CD4-positive, alpha-beta T cell treated with Interleukin-4 for 1 hour (primary cell): Measurements from ENCODE around the gene CXCR4.
A peak's percentile ranks its signal among the peaks of the same experiment; 100 is the strongest.

Source experiments
- DNase-seq, 2 donors: peaks; one replicate each; pipeline ENCODE4 v3.0.0-alpha.2; 2020 to 2022

The CXCR4 gene

GRCh38 chr2:136117909-136118818 lies at the start of gene CXCR4:
Gene CXCR4 (minus strand): TSS chr2:136118149. CDS start chr2:136118060, 89 bp downstream.
- peak; percentile 95 for DNase-seq

- no peak for DNase-seq
Observed at GRCh38 chr2:136164280-136164776, 46.4 kb upstream of the CXCR4 start.

DNA sequence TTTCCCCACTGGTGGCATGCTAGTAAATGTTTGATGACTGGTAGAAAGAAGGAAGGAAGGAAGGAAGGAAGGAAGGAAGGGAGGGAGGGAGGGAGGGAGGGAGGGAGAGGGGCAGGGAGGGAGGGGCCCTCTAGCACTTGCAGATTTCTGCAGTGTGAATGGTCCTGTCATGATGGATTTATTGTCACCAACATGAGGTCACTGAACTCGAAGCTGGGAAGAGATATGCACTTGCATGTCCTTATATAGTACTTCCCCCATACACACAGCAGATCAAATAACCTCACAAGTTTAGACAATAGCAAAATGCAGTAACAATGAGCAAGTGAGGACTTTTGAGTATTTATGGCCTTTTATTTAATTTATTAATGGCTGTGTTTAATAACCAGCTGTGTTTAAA lies 44.5 kb upstream of the CXCR4 start:
- no peak for DNase-seq

DNA sequence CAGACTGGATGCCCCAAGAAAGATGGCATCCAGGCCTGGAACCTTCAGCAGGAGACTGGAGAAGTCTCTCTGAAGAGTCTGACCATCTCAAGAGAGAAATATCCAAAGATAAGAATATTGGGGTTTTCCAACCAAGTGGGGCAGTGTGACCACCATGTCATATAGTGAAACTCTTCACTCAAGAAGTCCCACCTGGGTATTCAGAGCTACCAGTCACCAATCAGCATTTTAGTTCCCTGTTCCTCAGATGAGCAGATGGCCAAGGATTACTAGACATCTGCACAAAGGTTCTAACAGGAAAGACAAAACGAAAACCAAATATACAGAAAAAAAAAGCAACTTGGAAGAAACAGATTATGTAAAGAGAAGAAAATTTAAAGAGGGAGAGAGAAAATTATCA lies 38.5 kb upstream of the CXCR4 start:
- DNase-seq, result no peak

- no peak for DNase-seq
Observed at GRCh38 chr2:136154384-136154783, 36.4 kb upstream of the CXCR4 start.

DNA sequence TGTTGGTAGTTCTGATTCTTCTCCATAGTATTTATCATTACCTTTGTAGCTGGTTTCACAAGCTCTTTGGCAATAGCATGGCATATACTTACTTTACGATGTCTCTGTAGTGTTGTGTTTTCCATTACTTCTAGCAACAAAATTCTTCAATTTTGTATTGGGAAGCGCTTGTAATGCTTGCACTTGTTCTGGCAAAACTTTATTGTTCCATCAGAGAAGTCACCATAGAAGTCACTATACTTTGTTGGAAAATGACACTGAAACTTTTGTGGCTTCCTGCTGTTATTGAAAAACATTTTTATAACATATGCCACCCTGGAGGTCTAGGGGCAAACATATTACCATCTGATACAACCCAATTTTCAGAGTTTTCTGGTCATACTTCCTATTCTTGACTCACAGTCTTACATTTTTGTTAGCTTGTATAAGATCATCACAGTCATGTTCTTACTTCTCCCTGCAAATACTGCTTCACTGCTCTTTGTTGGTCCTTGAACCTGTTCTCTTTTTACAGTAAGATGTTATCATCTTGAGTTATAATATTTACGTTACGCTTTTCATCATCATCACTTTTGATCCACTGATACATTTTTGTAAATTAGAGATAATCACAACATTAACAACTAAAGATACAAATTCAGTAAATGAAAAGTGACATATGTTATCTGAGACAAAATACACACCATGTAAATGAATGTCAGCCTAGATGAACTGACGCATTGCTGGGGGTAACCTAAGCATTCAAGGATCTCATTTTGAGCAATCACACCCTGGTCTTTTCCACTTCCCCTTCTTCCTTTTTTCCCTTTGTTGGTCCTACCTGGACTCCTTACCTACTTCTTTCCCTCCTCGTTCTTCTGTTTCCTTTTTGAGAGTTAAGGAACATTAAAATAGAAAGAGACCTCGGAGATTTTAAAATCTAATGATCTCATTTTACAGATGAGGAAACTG lies 33.3 kb upstream of the CXCR4 start:
- DNase-seq, result no peak

GRCh38 chr2:136149011-136149410 lies 31.1 kb upstream of the CXCR4 start:
- no peak for DNase-seq

DNA sequence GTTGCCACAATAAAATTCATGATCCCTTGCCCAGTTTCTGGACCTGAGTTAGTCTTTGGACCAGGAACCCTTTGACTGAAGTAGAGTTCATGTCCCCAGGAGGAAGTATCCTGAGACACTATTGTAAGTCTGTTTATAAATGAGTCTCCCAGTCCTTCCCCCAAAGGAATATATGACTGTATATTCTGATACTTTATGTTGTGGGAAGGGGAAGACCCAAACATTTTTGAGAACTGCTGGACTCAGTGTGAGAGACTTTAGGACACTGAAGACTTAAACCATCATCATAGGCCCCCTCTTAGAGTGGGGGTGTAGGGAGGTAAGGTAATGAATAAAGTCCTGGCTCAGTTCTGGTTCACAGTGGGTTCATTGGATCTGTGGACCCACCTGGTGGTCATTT lies 28.6 kb upstream of the CXCR4 start:
- DNase-seq, result no peak

DNA sequence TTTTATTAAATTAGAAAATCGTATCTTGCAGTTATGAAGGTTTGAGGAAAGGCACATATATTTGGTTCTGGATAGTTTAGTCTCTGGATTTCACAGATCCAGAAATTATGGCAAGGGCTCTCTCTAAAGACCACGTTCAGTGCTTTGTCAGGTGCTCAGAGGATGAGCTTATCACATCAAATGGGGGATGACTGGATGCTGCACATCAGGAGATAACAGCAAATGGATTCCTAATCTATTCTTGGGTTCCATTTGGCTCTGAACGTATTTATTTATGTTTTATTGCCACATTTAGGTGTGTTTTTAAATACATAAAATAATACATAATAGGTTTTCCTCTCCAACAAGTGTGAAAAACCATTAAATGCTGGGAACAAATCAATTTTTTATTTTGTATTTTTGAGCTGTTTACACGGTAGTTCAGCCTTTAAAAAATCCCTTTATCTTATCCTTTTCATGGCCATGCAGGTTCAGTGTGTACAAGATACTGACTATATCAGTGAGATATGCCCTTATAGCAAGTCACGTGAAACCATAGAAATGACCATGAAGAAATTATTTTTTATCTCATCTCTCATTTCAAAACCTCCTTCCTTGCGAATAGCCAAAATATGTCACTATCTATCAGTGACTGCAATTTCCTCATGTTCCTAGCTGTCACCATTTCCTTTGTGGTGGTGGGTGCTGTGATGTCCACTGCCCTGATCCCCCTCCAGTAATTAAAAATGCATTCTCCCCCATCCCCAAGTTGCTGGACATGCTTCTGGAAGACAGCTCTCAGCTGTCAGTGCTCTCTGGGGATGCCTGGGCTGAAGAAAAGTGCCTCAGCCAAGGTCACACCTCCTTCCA lies 25.9 kb upstream of the CXCR4 start:
- DNase-seq, result no peak

DNA sequence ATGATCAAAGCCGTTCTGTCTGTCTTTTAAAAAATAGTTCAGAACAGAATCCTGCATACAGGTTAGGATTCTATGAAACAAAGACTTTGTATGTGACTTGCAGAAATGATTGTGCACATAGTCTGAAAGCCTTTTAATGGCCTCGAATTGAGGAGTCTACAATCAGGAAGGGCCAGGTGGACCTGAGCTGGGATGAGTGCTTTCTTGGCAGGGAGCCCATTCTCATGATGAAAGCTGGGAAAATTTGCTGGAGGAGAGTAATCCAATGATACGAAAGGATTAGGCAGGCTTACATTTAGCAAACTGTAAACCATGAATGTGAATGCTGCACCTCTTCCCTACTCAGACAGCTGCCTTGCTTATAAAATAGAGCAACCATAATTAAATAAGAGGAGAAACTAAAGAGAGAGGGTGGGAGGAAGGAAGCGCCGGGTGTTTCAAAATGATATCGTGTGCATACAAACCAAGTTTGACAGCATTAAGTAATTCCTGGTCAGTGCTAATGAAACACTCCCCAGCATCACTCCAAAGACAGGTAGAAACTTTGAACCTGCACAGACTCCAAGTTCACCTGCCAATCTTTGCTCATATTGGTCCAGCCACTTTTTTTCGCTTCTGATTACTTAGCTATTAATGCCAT lies 23.7 kb upstream of the CXCR4 start:
- no peak for DNase-seq

- peak in 1 of 2 donors; percentile 60 for DNase-seq
Observed at GRCh38 chr2:136139631-136140030, 21.7 kb upstream of the CXCR4 start.

GRCh38 chr2:136137982-136138381 lies 20.0 kb upstream of the CXCR4 start:
- DNase-seq, result no peak

- DNase-seq, result peak; percentile 67 to 68
Observed at GRCh38 chr2:136136931-136137330, 19.0 kb upstream of the CXCR4 start.

- DNase-seq, result peak; percentile 95
Observed at GRCh38 chr2:136135921-136136906, 18.3 kb upstream of the CXCR4 start.

- DNase-seq, result no peak
Observed at GRCh38 chr2:136135462-136135861, 17.5 kb upstream of the CXCR4 start.

GRCh38 chr2:136134126-136134525 lies 16.2 kb upstream of the CXCR4 start:
- peak; percentile 78 to 80 for DNase-seq

DNA sequence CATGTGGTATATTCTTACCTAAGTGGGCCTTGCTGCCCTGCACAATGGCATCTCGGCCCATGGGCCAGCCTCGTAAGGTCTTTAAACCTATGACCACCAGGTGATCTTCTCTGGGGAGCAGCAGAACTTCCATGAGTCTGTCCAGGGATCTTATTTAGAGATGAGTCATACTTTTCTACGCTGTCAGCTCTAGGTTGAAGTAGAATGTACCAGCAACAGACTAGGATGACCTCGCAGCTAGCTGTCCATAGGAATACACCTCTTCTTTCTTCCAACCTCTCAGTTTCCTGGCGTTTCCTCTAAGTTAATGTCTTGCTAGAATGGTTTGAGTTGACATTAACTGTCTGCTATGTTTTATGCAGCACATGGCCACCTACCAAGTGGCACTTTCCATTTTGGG lies 15.6 kb upstream of the CXCR4 start:
- no peak for DNase-seq

GRCh38 chr2:136133176-136133575 lies 15.2 kb upstream of the CXCR4 start:
- peak in 1 of 2 donors; percentile 26 for DNase-seq

GRCh38 chr2:136132825-136133155 lies 14.8 kb upstream of the CXCR4 start:
- DNase-seq, result peak in 1 of 2 donors; percentile 36

DNA sequence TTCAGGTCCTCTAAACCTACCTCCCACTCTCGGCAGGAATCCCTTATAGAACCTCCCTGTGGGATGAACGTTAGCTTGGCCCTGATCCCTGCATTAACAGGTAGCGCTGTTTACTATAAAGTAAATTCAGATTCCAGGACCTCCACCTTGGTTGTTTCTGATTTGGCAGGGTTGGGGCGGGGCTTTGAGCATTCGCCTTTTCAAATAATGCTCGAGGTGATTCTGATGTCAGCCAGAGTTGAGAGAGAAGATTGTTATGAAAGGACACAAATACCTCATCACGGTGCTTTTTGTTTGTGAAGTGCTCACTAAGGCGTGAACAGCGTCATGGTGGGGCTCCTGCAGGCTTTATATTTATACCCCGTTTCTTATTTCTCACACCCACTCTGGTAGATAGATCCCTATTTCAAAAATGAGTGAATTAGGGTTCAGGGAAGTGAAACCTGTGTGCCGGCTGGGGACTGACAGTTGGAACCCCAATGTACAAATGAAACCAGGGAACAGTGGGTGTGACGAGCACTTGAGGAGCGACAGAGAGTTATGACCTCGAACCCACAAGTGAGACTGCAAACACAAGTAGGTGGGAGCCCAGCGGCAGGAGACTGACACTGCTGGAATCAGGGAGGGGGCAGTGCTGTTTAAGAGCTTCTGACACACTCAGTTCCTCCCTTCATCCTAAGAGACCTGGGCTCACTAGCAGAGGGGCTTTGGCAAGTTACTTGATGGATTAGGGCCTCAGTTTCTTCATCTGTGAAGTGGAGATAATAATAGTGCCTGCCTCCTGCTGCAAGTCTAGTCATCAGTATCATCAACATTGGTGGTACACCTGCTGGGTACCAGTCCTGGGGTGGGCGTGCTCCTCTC lies 14.2 kb upstream of the CXCR4 start:
- DNase-seq, result peak; percentile 91 to 92
